ENCODE results near the gene SMC3. TPM values are rescaled to one million over a fixed set of nuclear protein-coding genes. Genes with fewer than 3 reads are reported as not detected.

Gene SMC3
- total and polyA plus RNA-seq, 2 of the 13 experiments (the other 11 are each of a cell fraction or from before 2014, with no cell fraction given): 11.7 to 48.0 TPM

DNA sequence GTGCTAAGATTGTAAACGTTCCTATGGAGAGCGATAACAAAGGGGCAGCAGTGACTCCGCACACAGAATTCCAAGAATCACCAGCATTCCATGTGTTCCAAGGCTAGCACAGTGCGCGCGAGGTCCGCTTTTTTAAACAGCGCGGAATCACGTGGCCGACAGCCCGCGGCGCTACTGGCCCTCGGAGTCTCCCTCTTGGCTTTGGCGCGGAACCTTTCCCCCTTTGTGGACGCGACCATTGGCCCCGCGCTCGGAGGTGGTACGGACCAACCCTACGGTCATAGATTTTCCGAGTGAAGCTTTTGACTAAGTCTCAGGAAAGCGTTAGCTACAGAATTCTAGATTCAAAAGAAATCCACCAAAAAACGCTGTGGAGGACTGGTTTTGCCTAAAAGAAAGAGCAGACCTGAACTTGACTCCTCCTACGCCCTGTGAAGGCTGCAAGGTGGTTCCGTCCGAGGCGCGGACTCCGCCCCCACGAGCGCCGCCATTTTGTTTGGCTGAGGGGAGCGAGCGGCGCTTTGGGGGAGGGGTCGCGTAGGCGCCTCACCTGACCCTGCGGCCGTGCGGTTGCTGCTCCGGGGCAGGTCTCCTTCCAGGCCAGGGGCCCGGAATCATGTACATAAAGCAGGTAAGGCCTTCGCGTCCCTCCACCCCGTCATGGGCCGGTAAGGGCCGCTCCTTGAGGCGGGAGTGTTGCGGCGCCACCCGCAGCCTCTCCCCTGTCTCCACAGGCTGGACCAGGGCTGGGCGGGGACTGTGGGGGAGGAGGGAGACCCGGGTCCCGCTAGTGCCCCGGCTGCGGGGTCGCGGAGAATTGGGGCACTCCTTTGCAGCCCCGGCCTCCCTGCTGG is at the start of gene SMC3 (continued):
- TF ChIP-seq, protein P1, sequence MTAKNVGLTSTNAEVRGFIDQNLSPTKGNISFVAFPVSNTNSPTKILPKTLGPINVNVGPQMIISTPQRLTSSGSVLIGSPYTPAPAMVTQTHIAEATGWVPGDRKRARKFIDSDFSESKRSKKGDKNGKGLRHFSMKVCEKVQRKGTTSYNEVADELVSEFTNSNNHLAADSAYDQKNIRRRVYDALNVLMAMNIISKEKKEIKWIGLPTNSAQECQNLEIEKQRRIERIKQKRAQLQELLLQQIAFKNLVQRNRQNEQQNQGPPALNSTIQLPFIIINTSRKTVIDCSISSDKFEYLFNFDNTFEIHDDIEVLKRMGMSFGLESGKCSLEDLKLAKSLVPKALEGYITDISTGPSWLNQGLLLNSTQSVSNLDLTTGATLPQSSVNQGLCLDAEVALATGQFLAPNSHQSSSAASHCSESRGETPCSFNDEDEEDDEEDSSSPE (CRISPR knock-in tag; IDR thresholded peaks at IDR 0.05): peak; percentile 99
- peak; percentile 58 to 79 for TF ChIP-seq POLR2A (IDR thresholded peaks at IDR 0.05; ENCODE audit: insufficient read depth in 1 of 2, low read depth in 2 of 2, low read length in 2 of 2)
- TF ChIP-seq LCORL (IDR thresholded peaks at IDR 0.05): no peak
- TF ChIP-seq LCORL (CRISPR knock-in tag; IDR thresholded peaks at IDR 0.05): peak; percentile 36; the same call in 1 of the 2 replicates
- peak; percentile 91 for TF ChIP-seq SAP130 (CRISPR knock-in tag; IDR thresholded peaks at IDR 0.05; ENCODE audit: low read depth)
- TF ChIP-seq ZKSCAN1 (IDR thresholded peaks at IDR 0.05; ENCODE audit: low read length): no peak
- no peak for TF ChIP-seq U2AF2 (IDR thresholded peaks at IDR 0.05; ENCODE audit: low read depth, low read length)
- TF ChIP-seq PPARG (CRISPR knock-in tag; conservative IDR thresholded peaks at IDR 0.05): 0 out of 2 replicates have a peak, but pooled peaks have one; percentile 9
- no peak for TF ChIP-seq ZNF33A (CRISPR knock-in tag; IDR thresholded peaks at IDR 0.05; ENCODE audit: borderline replicate concordance)
- no peak for TF ChIP-seq ZSCAN31 (CRISPR knock-in tag; IDR thresholded peaks at IDR 0.05; ENCODE audit: low read depth)
- 0 out of 2 replicates have a peak, but pooled peaks have one; percentile 84 for TF ChIP-seq ZNF510 (CRISPR knock-in tag; IDR thresholded peaks at IDR 0.05; ENCODE audit: low read depth)
- TF ChIP-seq, protein P2, sequence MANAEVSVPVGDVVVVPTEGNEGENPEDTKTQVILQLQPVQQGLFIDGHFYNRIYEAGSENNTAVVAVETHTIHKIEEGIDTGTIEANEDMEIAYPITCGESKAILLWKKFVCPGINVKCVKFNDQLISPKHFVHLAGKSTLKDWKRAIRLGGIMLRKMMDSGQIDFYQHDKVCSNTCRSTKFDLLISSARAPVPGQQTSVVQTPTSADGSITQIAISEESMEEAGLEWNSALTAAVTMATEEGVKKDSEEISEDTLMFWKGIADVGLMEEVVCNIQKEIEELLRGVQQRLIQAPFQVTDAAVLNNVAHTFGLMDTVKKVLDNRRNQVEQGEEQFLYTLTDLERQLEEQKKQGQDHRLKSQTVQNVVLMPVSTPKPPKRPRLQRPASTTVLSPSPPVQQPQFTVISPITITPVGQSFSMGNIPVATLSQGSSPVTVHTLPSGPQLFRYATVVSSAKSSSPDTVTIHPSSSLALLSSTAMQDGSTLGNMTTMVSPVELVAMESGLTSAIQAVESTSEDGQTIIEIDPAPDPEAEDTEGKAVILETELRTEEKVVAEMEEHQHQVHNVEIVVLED (CRISPR knock-in tag; IDR thresholded peaks at IDR 0.05; ENCODE audit: borderline replicate concordance): peak; percentile 78
- TF ChIP-seq ZNF431 (CRISPR knock-in tag; IDR thresholded peaks at IDR 0.05; ENCODE audit: borderline replicate concordance, low read depth): peak; percentile 99
- TF ChIP-seq ZNF776 (CRISPR knock-in tag; IDR thresholded peaks at IDR 0.05): peak; percentile 30; the same call in 1 of the 2 replicates
- no peak for TF ChIP-seq CEBPG (CRISPR knock-in tag; IDR thresholded peaks at IDR 0.05)
- no peak; the same call in 1 of the 2 replicates for TF ChIP-seq FOSL1 (CRISPR knock-in tag; IDR thresholded peaks at IDR 0.05; ENCODE audit: borderline replicate concordance)
- peak; percentile 84 for TF ChIP-seq ZNF605 (CRISPR knock-in tag; IDR thresholded peaks at IDR 0.05)
- TF ChIP-seq, protein P3, sequence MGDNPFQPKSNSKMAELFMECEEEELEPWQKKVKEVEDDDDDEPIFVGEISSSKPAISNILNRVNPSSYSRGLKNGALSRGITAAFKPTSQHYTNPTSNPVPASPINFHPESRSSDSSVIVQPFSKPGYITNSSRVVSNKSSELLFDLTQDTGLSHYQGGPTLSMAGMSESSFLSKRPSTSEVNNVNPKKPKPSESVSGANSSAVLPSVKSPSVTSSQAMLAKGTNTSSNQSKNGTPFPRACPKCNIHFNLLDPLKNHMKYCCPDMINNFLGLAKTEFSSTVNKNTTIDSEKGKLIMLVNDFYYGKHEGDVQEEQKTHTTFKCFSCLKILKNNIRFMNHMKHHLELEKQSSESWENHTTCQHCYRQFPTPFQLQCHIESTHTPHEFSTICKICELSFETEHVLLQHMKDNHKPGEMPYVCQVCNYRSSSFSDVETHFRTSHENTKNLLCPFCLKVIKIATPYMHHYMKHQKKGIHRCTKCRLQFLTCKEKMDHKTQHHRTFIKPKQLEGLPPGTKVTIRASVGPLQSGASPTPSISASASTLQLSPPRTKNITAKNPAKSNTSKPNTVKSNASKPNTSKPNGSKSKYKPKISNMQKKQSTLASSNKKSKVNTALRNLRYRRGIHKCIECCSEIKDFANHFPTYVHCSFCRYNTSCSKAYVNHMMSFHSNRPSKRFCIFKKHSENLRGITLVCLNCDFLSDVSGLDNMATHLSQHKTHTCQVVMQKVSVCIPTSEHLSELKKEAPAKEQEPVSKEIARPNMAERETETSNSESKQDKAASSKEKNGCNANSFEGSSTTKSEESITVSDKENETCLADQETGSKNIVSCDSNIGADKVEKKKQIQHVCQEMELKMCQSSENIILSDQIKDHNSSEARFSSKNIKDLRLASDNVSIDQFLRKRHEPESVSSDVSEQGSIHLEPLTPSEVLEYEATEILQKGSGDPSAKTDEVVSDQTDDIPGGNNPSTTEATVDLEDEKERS (CRISPR knock-in tag; IDR thresholded peaks at IDR 0.05): peak; percentile 44; the same call in 1 of the 2 replicates
